ENCODE results near the gene NAA10. TPM values are rescaled to one million over a fixed set of nuclear protein-coding genes. Genes with fewer than 3 reads are reported as not detected.

The NAA10 gene
- polyA plus RNA-seq, 1 donor = 75.3 TPM

DNA sequence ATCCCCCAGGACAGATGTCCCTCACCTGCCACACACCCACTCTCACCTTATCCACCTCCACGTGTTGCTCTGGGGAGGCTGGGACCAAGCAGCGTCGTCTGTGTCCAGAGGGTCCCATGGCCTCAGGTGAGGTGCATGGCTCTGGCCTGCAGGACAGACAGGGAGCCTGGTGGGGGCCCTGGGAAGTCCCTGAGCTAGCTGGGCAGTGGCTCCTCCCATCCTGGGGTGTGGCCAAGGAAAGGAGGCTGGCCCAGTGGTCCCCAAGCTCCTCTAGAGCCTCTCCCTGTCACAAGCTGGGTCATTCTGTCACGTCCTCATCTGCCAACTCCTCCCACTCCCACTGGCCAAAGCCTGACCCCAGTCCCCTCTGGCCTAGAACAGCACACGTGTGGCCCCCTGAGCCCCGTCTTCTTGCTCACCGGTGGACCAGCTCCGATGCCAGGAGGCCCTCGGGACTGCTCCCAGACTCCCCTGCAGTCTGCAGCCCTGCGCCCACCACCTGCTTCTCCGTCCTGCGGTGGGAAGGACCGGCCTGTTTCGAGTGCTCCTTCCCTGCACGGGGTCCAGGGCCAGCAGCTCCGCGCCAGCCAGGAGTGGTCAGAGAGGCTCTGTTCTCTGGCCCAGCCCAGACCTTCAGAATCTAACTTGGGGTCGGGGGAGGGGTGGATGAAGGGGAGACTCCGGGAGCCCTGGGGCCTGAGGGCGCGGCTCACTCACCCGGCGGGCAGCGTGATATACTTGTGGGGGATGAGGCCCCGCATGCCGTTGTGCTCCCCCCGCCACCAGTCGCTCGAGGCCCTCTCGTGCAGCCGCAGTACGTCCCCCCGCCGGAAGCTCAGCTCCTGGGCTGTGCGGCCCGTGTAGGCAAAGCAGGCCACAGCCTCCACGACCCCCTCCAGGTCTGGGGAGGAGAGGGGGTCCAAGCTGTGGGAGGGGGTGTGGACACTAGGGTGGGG, 25.5 kb downstream of the NAA10 start:
- DNase-seq (ENCODE audit: low read depth) = no peak

DNA sequence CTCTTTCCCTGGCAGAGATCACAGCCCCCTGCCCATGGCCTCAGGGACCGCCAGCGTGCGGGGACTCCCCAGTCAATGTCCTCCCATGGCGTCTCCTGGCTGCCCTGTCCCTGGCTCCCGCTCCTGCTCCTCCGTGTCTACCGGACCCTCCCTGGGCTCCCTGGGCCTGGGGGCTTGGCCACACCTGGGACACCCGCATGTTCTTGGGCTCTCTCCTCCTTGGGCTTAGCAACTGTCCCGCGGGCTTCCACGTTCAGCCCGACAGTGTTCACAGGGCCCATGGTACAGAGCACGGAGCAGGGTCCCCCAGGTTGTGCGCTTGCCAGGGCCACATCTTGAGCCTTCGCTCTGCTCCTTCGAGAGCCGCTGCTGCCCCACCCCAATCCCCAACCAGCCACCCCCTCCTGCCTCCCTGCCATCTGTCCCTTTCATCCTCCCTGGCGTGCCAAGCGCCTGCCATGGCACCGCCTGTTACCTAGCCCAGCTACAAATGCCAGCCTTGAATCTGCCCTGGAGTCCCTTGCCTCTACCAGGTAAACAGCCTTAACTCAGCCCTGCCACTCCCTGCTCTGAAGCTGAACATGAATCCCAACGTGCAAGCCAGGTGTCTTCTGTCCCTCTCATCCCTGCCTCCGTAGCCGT, 26.5 kb downstream of the NAA10 start:
- no peak for DNase-seq (ENCODE audit: low read depth)

GRCh38 chrX:153907456-153907855, 27.4 kb downstream of the NAA10 start:
- DNase-seq (ENCODE audit: low read depth) = no peak

DNA sequence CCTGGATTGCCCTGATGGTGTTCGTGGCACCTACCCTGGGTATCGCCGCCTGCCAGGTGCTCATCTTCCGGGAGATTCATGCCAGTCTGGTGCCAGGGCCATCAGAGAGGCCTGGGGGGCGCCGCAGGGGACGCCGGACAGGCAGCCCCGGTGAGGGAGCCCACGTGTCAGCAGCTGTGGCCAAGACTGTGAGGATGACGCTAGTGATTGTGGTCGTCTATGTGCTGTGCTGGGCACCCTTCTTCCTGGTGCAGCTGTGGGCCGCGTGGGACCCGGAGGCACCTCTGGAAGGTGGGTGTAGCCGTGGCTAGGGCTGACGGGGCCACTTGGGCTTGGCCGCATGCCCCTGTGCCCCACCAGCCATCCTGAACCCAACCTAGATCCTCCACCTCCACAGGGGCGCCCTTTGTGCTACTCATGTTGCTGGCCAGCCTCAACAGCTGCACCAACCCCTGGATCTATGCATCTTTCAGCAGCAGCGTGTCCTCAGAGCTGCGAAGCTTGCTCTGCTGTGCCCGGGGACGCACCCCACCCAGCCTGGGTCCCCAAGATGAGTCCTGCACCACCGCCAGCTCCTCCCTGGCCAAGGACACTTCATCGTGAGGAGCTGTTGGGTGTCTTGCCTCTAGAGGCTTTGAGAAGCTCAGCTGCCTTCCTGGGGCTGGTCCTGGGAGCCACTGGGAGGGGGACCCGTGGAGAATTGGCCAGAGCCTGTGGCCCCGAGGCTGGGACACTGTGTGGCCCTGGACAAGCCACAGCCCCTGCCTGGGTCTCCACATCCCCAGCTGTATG, 28.5 kb downstream of the NAA10 start:
- no peak for DNase-seq (ENCODE audit: low read depth)

DNA sequence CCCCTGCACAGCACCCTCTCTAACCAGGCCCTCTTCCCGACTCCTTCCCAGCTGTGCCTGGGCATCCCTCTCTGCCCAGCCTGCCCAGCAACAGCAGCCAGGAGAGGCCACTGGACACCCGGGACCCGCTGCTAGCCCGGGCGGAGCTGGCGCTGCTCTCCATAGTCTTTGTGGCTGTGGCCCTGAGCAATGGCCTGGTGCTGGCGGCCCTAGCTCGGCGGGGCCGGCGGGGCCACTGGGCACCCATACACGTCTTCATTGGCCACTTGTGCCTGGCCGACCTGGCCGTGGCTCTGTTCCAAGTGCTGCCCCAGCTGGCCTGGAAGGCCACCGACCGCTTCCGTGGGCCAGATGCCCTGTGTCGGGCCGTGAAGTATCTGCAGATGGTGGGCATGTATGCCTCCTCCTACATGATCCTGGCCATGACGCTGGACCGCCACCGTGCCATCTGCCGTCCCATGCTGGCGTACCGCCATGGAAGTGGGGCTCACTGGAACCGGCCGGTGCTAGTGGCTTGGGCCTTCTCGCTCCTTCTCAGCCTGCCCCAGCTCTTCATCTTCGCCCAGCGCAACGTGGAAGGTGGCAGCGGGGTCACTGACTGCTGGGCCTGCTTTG, 29.2 kb downstream of the NAA10 start:
- no peak for DNase-seq (ENCODE audit: low read depth)

DNA sequence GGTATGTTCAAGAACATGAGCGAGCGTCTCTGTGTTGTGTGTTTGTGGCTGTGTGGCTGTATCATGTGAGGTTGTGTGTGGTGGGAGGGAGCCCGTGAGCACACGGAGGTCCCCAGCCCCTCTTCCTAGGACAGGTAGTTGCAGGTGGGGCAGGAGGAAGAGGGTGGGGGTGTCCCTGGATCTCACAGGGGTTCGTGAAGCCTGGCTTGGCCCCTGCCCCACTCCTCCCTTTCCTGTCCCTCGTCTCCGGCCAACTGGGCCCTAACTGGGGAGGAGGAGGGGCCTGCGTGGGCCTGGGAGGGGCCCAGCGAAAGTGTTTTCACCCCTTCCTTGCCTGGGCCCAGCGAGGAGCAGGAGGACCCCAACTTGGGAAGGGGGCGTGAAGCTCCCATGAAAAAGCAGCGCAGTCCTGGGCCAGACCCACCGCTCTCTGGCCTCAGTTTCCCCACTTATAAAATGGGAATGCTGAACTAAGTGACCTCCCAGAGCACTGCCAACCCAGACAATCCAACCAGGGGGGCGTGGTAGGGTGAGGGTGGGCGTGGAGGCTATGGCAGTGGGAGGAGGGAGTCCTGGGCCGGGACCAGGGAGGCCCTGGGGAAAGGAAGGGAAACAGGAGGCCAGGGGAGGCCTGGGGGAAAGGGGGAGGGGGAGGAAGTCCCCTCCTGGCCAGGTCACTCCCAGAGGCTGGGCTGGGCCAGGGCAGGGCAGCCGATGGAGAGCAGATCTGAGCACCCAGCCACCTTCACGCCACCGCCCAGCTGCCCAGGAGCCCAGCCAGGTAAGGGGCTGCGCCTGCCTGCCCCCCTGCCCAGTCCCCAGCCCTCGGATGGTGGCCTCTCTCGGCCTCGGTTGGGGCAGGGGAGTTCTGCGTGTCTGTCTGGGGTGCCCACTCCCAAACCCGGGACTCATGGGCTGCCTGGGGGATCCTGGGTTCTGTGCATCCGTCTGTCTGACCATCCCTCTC, 30.6 kb downstream of the NAA10 start, which contains the start of gene AVPR2:
Gene AVPR2 (plus strand): TSS at position 683 of the 967 bp plus-strand sequence. CDS start 473 bp downstream, outside the sequence.
- no peak for DNase-seq (ENCODE audit: low read depth)

- no peak for DNase-seq (ENCODE audit: low read depth)
Measured at GRCh38 chrX:153903238-153903980, 31.4 kb downstream of the NAA10 start.

- DNase-seq (ENCODE audit: low read depth) = no peak
Measured at GRCh38 chrX:153902385-153902784, 32.5 kb downstream of the NAA10 start.

GRCh38 chrX:153901753-153902140, 33.1 kb downstream of the NAA10 start:
- no peak for DNase-seq (ENCODE audit: low read depth)

DNA sequence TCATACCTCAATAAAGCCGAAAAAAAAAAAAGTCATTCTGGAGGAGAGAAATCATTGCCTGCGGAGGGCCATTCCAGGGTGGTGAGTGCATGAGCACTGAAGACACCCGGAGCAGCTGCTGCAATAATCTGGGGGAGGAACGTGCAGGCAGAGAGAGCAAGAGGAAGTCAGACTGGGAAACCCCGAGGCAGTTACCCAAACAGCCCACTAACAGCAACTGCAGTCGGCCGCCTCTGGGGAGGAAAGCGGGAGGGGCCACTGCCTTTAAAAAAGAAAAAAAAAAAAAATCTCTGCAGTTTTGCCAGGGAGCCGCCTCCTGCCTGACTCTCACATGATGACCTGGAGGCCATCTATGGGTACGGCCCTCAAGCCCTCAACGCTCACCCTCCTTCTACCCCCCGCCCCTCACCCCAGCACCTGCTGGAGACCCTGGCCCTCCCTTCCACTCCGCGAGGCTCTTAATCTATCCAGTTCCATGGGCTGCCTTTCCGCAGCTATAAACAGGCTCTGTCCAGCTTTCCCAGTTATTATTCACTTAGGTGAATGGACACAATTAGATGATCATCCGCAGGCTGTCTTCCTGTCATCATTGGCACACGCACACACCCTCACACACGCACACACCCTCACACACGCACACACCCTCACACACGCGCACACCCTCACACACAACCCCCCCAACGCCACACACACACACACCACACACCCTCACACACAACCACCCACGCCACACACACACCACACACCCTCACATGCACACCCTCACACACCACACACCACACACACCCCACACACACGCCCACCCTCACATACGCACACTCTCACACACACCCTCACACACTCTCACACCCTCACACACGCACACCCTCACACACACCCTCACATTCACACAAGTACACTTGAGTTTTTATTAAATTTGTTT, 33.7 kb downstream of the NAA10 start:
- DNase-seq (ENCODE audit: low read depth) = peak; percentile 44

DNA sequence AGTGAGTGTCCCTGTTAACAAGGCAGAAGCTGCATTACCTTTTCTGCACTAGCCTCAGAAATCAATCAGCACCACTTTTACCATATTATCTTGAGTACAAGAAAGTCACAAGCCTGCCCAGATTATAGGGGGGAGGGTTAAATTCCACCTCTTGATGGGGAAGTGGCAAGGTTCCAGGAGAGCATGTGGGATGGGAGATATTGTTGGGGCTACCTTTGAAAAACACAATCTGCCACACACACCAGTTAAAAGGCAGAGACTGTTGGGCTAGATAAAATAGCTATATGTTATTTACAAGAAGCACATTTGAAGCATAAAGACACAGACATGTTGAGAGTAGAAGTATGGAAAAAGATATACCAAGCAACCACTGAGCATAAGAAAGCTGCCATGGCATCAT, 36.9 kb downstream of the NAA10 start:
- DNase-seq (ENCODE audit: low read depth) = no peak

GRCh38 chrX:153889123-153889522, 45.7 kb downstream of the NAA10 start:
- DNase-seq (ENCODE audit: low read depth) = no peak

DNA sequence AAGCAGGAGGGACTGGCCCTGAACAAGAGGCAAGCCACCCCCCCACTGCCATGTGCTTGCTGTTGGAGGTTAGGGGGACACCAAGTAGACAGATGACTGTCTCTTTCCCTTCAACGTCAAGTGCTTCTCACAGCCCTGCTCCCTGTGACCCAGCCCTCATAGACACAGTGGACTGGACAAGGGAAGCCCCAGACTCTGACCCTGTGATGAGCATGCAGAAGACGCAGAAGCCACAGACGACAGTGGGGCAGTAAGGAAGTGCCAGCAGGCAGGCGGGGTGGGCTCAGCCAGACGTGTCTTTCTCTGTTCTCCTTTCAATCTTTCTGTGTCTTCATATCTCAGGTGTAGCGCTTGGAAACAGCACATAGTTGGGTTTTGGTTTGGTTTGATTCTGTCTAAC, 46.5 kb downstream of the NAA10 start:
- no peak for DNase-seq (ENCODE audit: low read depth)

- no peak for DNase-seq (ENCODE audit: low read depth)
Measured at GRCh38 chrX:153887385-153887784, 47.5 kb downstream of the NAA10 start.

- DNase-seq (ENCODE audit: low read depth) = no peak
Measured at GRCh38 chrX:153886915-153887314, 47.9 kb downstream of the NAA10 start.

DNA sequence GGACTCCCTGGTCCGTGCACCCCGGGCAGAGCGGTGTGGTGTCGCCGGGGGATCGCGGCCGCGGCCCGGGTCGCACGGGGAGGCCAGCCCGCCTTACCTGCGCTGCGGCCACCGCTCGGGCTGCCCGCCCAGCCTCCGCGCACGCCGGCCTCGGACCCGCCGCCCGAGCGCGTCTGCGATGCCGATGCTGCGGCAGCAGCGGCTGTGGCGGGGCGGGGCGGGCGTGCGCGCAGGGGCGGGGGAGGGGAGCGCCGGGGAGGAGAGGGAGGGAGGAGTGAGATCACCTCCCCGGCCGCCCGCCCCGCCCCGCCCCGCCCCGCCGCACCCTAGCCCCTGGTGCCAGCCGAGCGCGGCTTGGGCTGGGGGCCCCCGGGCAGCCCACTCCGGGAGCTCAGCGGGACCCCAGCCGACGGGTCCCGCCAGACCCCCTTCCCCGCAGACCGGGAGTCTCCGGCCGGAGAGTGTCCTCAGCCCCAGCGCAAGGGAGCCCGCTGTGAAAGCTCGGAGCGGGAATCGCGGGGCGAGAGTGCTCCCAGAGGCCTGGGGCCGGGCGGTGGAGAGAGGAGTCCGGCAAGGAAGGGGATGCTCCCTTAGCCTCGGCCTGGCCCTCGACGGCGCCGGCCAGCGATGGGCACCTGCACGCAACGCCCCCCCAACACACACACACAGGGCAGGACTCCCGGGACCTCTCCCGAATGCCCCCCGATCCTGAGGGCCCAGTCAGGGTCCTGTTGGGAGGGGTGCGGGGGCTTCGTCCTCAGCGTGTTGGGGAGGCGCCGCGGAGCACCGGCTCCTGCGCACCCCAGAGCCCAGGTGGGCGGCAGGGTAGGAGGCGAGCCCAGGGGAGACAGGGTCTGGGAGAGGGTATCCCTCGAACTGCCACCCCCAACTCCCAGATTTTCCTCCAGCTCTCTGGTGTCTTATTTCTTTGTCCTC, 48.6 kb downstream of the NAA10 start, which contains the start of gene L1CAM:
Gene L1CAM (minus strand): TSS at position 206 of the 936 bp plus-strand sequence. CDS start 10,337 bp downstream, outside the sequence.
- DNase-seq (ENCODE audit: low read depth) = no peak

DNA sequence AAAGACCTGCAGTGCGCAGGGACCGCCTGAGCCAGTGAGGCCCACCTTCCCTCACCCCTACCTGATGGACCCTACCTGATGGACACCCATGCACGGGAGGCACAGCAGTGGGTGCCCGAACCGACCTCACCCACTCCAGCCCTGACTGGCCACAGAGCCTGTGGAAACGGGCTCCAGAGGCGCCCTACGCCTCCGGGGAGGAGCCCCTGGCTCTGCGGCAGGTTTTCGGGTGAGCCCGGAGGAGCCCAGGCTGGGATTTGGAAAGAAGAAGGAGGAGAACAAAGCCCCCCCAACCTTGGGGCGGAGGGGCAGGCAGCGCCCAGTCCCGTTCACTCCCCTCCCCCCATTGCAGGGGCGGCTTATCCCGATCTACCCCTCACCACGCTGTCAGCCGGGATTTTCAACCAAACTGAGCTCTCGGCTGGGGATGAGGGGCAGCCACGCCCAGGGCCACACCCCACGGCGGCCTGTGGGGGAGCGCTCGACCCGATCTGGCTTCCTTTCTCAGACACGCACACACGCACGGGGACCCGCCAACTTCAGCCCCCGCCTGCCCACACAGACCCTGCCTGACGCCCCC, 49.5 kb downstream of the NAA10 start:
- no peak for DNase-seq (ENCODE audit: low read depth)
